Stimulated activated naive CD4-positive, alpha-beta T cell treated with Interleukin-2 at 50 U/mL for 16 hours (primary cell): Measurements from ENCODE around the gene ZNF667.

ENCODE experiments used
- DNase-seq: peaks from one replicate; lab custom pipeline; 2025; lab: John Stamatoyannopoulos, UW

ZNF667 gene

GRCh38 chr19:56393119-56394012, 83.8 kb downstream of the ZNF667 start, which contains the start of gene ZNF582:
TSS of gene ZNF582 (minus strand) at chr19:56393534. CDS start at chr19:56391752, 1,782 bp downstream.
- DNase-seq, result peak; percentile 89
